ENCODE data around the gene HYAL1. TPM values are rescaled to one million over a fixed set of nuclear protein-coding genes. Genes with fewer than 3 reads are reported as not detected.

The HYAL1 gene
- total RNA-seq, 1 donor, result 2.6 TPM

GRCh38 chr3:50333744-50334328 lies 30.5 kb upstream of the HYAL1 start:
- no peak for TF ChIP-seq CTCF (IDR thresholded peaks at IDR 0.05; ENCODE audit: insufficient read depth, low read depth, low read length)
- DNase-seq (ENCODE audit: low read depth), result peak; percentile 94
- peak overlapping the region; percentile 10 for H3K4me3 ChIP-seq (ENCODE audit: low read depth, low read length)

GRCh38 chr3:50331364-50331907 lies 28.1 kb upstream of the HYAL1 start:
- TF ChIP-seq CTCF (IDR thresholded peaks at IDR 0.05; ENCODE audit: insufficient read depth, low read depth, low read length), result no peak
- DNase-seq (ENCODE audit: low read depth), result no peak
- no peak overlapping the region for H3K4me3 ChIP-seq (ENCODE audit: low read depth, low read length)

- no peak overlapping the region for H3K4me3 ChIP-seq (ENCODE audit: low read depth, low read length)
- no peak for DNase-seq (ENCODE audit: low read depth)
- TF ChIP-seq CTCF (IDR thresholded peaks at IDR 0.05; ENCODE audit: insufficient read depth, low read depth, low read length), result no peak
Measured at GRCh38 chr3:50330330-50330729, 27.0 kb upstream of the HYAL1 start.

- peak within 1 kb of the TSS; percentile 87 for H3K4me3 ChIP-seq (ENCODE audit: low read depth, low read length)
- peak; percentile 97 for DNase-seq (ENCODE audit: low read depth)
- no peak for TF ChIP-seq CTCF (IDR thresholded peaks at IDR 0.05; ENCODE audit: insufficient read depth, low read depth, low read length)
Measured at GRCh38 chr3:50327943-50328691, 24.7 kb upstream of the HYAL1 start, which contains the start of gene TUSC2. TUSC2 (minus strand) TSS chr3:50328223; CDS start chr3:50328099, 124 bp downstream.

- no peak for TF ChIP-seq CTCF (IDR thresholded peaks at IDR 0.05; ENCODE audit: insufficient read depth, low read depth, low read length)
- peak overlapping the region; percentile 87 for H3K4me3 ChIP-seq (ENCODE audit: low read depth, low read length)
- no peak for DNase-seq (ENCODE audit: low read depth)
Measured at GRCh38 chr3:50327129-50327528, 23.8 kb upstream of the HYAL1 start.

GRCh38 chr3:50326182-50326541 lies 22.8 kb upstream of the HYAL1 start:
- no peak for DNase-seq (ENCODE audit: low read depth)
- no peak overlapping the region for H3K4me3 ChIP-seq (ENCODE audit: low read depth, low read length)
- TF ChIP-seq CTCF (IDR thresholded peaks at IDR 0.05; ENCODE audit: insufficient read depth, low read depth, low read length), result no peak
